Mesothelial cell of epicardium (in vitro differentiated cells): Measurements from ENCODE around the gene VAV3. TPM values are rescaled to one million over a fixed set of nuclear protein-coding genes. Genes with fewer than 3 reads are reported as not detected.

Experiments used
- DNase-seq, 2 experiments: peaks; one replicate each; pipeline ENCODE4 v3.0.0; 2021; ENCODE audit warnings: low spot score in 2 of 2; ENCODE audit not compliant: unreplicated experiment in 2 of 2
- H3K27ac Mint-ChIP-seq: 2 replicates; pipeline ENCODE4 v1.8.0; 2021; ENCODE audit warnings: mixed read lengths
- H3K27me3 Mint-ChIP-seq: 2 replicates; pipeline ENCODE4 v1.8.0; 2021; ENCODE audit warnings: low read depth, mixed read lengths
- H3K36me3 Mint-ChIP-seq: 2 replicates; pipeline ENCODE4 v1.8.0; 2021; ENCODE audit warnings: mixed read lengths
- H3K4me1 Mint-ChIP-seq: 2 replicates; pipeline ENCODE4 v1.8.0; 2021; ENCODE audit warnings: mixed read lengths
- H3K4me3 Mint-ChIP-seq: 2 replicates; pipeline ENCODE4 v1.8.0; 2021; ENCODE audit warnings: mild to moderate bottlenecking, moderate library complexity, mixed read lengths
- H3K9me3 Mint-ChIP-seq: 2 replicates; pipeline ENCODE4 v1.8.0; 2021; ENCODE audit warnings: mixed read lengths
- total RNA-seq: library from RNA; stranded (reverse); gene quantifications from 3 replicates; pipeline ENCODE4 v1.2.1, GENCODE V29; 2021
- TF ChIP-seq, protein P1 (sequence below): fragments of 200-600 bp; sonication (generic); IDR thresholded peaks from one replicate; pipeline ENCODE4 v1.5.0; 2021; ENCODE audit warnings: antibody characterized with exemption; ENCODE audit not compliant: unreplicated experiment

Gene VAV3
- total RNA-seq, 1 donor from 2014 or later = 3.2 TPM

GRCh38 chr1:107927820-107928219 lies 37.2 kb downstream of the VAV3 start:
- no peak for DNase-seq
- H3K36me3 Mint-ChIP-seq = no peaks in the 10 kb centered on the region
- H3K4me1 Mint-ChIP-seq = no peaks in the 10 kb centered on the region
- TF ChIP-seq, protein P1, sequence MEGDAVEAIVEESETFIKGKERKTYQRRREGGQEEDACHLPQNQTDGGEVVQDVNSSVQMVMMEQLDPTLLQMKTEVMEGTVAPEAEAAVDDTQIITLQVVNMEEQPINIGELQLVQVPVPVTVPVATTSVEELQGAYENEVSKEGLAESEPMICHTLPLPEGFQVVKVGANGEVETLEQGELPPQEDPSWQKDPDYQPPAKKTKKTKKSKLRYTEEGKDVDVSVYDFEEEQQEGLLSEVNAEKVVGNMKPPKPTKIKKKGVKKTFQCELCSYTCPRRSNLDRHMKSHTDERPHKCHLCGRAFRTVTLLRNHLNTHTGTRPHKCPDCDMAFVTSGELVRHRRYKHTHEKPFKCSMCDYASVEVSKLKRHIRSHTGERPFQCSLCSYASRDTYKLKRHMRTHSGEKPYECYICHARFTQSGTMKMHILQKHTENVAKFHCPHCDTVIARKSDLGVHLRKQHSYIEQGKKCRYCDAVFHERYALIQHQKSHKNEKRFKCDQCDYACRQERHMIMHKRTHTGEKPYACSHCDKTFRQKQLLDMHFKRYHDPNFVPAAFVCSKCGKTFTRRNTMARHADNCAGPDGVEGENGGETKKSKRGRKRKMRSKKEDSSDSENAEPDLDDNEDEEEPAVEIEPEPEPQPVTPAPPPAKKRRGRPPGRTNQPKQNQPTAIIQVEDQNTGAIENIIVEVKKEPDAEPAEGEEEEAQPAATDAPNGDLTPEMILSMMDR = no peak
- no peaks in the 10 kb centered on the region for H3K27me3 Mint-ChIP-seq
- no peaks in the 10 kb centered on the region for H3K9me3 Mint-ChIP-seq
- H3K27ac Mint-ChIP-seq = no peak overlapping the region
- H3K4me3 Mint-ChIP-seq = no peak overlapping the region

- Mint-ChIP-seq H3K27ac (no peak overlapping the region), H3K4me3 (no peak overlapping the region), H3K36me3 (no peaks in the 10 kb centered on the region), H3K9me3 (no peaks in the 10 kb centered on the region), H3K27me3 (no peaks in the 10 kb centered on the region), H3K4me1 (peaks cover 2% of the 10 kb centered on the region)
- DNase-seq = no peak
- TF ChIP-seq, protein P1 = no peak
These were observed 38.4 kb downstream of the VAV3 start for GRCh38 chr1:107926436-107927080.

- Mint-ChIP-seq H3K27ac (no peak overlapping the region), H3K4me3 (no peak overlapping the region), H3K4me1 (peaks cover 4% of the 10 kb centered on the region), H3K36me3 (no peaks in the 10 kb centered on the region), H3K9me3 (no peaks in the 10 kb centered on the region), H3K27me3 (no peaks in the 10 kb centered on the region)
- TF ChIP-seq, protein P1 = no peak
- DNase-seq = no peak
These were observed 39.4 kb downstream of the VAV3 start for GRCh38 chr1:107925565-107925964.

- TF ChIP-seq, protein P1 = no peak
- Mint-ChIP-seq H3K27ac (no peak overlapping the region), H3K4me1 (peaks cover 4% of the 10 kb centered on the region), H3K27me3 (no peaks in the 10 kb centered on the region), H3K4me3 (no peak overlapping the region), H3K9me3 (peaks cover 6% of the 10 kb centered on the region), H3K36me3 (no peaks in the 10 kb centered on the region)
- DNase-seq = no peak
These were observed 44.0 kb downstream of the VAV3 start for GRCh38 chr1:107920999-107921398.

- Mint-ChIP-seq H3K27ac (no peak overlapping the region), H3K4me1 (peaks cover 4% of the 10 kb centered on the region), H3K27me3 (no peaks in the 10 kb centered on the region), H3K36me3 (no peaks in the 10 kb centered on the region), H3K9me3 (peaks cover 6% of the 10 kb centered on the region), H3K4me3 (no peak overlapping the region)
- DNase-seq = no peak
- TF ChIP-seq, protein P1 = no peak
These were observed 44.4 kb downstream of the VAV3 start for GRCh38 chr1:107920561-107920960.
